GM20000 (cell line): ENCODE data around the gene HYAL2.
A peak's percentile ranks its signal among the peaks of the same experiment; 100 is the strongest.

ENCODE experiments used
- DNase-seq: peaks from one replicate; pipeline ENCODE4 v3.0.0; 2012; ENCODE audit warnings: low spot score
- TF ChIP-seq, protein P1 (sequence below): IDR thresholded peaks from 2 replicates; pipeline ENCODE4 v1.5.1; 2012; ENCODE audit warnings: mild to moderate bottlenecking, control low read depth; ENCODE audit errors: extremely low read depth, missing control alignments

Gene HYAL2

DNA sequence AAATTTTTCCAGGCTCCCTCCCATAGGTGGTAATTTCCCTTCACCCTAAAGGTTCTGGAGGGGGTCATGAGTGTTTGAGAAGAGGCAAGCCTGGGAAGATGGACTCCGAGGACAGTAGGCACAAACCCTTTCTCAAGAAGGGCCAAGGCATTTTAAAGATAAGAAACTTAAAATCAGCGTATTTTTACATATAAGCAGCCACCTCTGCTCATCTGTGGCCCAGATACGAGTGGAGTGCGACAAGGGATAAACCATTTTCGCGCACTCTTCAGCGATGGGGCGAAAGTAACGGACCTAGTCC is 17.6 kb upstream of the HYAL2 start:
- DNase-seq, result no peak
- TF ChIP-seq, protein P1, sequence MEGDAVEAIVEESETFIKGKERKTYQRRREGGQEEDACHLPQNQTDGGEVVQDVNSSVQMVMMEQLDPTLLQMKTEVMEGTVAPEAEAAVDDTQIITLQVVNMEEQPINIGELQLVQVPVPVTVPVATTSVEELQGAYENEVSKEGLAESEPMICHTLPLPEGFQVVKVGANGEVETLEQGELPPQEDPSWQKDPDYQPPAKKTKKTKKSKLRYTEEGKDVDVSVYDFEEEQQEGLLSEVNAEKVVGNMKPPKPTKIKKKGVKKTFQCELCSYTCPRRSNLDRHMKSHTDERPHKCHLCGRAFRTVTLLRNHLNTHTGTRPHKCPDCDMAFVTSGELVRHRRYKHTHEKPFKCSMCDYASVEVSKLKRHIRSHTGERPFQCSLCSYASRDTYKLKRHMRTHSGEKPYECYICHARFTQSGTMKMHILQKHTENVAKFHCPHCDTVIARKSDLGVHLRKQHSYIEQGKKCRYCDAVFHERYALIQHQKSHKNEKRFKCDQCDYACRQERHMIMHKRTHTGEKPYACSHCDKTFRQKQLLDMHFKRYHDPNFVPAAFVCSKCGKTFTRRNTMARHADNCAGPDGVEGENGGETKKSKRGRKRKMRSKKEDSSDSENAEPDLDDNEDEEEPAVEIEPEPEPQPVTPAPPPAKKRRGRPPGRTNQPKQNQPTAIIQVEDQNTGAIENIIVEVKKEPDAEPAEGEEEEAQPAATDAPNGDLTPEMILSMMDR, result no peak

DNA sequence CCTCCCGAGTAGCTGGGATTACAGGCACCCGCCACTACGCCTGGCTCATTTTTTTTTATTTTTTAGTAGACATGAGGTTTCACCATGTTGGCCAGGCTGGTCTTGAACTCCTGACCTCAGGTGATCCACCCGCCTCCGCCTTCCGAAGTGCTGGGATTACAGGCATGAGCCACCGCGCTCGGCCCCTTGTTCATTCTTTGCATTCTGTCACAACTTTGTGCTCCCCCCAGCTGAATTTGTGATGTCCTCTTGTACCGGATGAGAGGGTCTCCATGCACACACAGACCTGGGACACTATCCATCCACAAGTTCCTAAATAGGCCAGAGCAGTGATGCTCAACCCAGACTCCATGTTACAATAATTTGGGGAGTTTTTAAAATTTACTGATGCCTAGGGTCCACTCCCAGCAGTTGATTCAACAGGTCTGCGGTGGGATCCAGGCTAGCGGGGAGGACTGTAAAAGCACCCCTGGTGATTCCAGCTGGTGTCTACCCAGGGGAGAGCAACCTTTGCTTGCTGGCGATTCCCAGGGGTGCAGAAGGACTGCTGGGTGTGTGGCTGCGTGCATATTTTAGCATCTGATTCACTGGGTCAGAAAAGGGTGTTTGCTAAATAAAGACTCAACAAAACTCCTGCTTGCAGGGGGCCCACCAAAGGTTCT is 17.1 kb upstream of the HYAL2 start:
- DNase-seq, result no peak
- TF ChIP-seq, protein P1, result no peak

DNA sequence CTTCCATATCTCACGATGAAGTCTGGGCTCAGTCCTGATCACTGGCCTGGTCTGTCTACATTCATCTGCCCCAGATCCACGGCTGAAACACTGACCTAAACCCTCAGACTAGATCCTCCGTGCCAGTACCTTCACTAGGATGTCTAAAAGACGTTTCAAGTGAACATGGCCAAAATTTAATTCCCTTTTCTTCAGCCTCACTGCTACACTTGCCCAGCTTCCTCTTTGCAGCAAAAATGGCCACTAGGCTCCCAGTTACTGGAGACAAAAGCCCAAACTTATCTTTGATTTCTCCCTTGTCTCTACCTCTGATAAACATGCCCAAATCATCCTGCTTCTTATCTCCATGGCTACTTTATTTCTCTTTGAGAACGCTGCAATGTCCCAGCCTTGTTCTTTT is 16.4 kb upstream of the HYAL2 start:
- TF ChIP-seq, protein P1, result no peak
- no peak for DNase-seq

DNA sequence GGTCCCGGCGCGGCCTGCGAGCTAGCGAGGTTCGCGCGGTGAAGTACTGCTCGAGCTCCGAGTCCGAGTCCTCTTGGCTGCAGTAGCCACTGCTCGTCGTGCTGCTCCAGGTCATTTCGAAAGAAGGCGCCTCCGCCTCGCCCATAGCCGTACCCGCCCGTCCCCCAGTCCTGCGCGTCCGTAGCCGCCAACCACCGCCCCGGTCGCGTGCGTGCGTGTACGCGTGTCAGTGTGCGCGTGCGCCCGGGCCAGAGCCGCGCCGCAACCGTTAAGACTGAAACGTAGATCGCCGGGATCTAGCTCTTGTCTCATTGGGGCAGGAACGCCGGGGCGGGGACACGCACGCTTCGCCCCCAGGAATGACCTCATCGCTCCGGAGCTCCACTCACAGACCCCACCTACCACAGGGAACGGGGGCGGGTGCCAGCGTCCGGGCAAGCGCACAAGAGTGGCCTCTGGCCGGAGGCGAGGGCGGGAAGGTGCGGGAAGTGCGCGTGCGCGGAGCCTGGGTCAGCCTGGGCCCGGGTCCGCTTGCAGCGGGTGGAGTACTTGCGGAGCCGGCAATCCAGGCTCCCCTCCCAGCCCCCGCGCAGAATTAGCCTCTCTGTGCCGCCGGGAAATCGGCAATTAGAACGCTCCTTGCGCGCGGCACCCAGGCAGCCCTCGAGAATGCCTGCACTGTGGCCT is 14.8 kb upstream of the HYAL2 start:
- TF ChIP-seq, protein P1, result no peak
- DNase-seq, result peak; percentile 99

DNA sequence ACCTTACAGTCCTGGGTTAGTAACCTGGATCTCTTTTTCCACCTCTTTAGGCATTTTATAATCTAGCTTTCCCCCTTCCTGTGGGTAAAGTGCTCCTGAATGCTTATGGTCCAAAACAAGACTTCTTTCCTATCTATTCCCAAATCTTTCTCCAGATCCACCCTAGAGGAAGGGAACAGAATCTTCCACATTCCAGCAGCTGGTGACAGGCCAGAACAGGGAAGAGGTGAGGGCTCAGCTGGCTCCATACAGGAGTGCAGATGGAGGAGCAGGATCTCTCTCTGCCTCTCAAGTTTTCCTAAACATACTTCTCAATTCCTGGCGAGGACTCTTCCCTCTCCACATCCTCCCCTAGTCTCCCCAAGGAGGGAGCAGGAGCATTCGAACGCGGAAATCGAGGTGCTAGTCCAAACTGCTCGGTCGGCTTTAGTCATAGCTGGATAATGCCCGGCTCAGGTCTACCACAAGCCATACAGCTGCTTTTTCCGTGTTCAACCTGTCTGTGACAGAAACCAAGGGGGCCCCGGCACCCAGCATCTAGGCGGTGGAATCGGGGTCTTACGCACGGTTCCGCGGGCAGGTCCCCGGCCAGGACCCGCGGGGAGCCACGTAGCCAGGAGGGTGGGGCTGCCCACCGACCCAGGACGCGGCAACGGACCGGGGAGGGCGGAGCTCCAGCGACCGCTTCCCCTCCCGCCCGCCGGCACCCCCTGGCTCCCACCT is 14.1 kb upstream of the HYAL2 start:
- no peak for DNase-seq
- TF ChIP-seq, protein P1, result no peak

DNA sequence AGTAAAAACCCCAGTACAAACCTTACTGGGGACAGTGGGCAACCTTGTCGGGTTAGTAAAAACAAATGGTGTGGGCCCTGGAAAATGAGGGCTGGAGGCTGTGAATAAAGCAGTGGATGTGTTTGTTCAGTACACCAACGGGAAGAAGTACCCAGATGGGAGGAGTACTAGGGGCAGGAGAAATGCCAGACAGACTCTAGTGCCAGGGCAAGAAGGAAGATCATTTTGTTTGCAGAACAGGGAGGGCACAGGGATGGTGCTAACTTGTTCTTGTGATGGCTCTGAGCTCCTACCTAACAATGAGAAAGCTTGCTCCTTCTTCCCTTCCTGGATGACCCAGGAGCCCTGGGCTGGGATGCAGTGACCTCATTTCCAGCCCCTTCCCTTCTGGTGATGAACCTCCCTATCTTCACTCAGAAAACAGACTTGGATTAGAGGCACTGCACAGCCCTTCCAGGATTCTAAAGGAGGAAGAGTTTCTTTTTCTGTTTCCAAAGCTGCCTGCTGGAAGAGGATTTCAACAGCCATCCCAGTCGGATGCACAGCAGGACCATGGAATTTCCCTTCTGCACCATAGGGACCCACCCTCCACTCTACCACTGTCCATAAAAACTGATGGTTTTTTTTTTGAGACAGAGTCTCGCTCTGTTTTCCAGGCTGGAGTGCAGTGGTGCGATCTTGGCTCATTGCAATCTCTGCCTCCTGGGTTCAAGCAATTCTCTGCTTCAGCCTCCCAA is 12.0 kb upstream of the HYAL2 start:
- DNase-seq, result no peak
- TF ChIP-seq, protein P1, result no peak
